IgD-negative memory B cell (primary cell): ENCODE measurements around the gene STON2. TPM values are rescaled to one million over a fixed set of nuclear protein-coding genes. Genes with fewer than 3 reads are reported as not detected.
"Not testable (repeated sequence)": the region's sequence is repeated elsewhere in the genome, so short reads cannot be mapped to it uniquely, and the experiment has no call there.

Source experiments
- H3K27ac Mint-ChIP-seq, 3 donors: one replicate each; pipeline ENCODE4 v1.8.0; 2020 to 2022; ENCODE audit warnings: mild to moderate bottlenecking in 3 of 3, mixed read lengths in 3 of 3, moderate library complexity in 1 of 3
- H3K27me3 Mint-ChIP-seq: one replicate; pipeline ENCODE4 v1.8.0; 2021; ENCODE audit warnings: mixed read lengths
- H3K36me3 Mint-ChIP-seq: one replicate; pipeline ENCODE4 v1.8.0; 2020; ENCODE audit warnings: mild to moderate bottlenecking, mixed read lengths
- H3K4me1 Mint-ChIP-seq, 3 donors: one replicate each; pipeline ENCODE4 v1.8.0; 2020 to 2022; ENCODE audit warnings: mixed read lengths in 3 of 3, mild to moderate bottlenecking in 1 of 3
- H3K4me3 Mint-ChIP-seq, 4 donors: one replicate each; pipeline ENCODE4 v1.8.0; 2020 to 2022; ENCODE audit warnings: mild to moderate bottlenecking in 4 of 4, mixed read lengths in 4 of 4, moderate library complexity in 3 of 4
- H3K9me3 Mint-ChIP-seq, 3 donors: one replicate each; pipeline ENCODE4 v1.8.0; 2020 to 2021; ENCODE audit warnings: mixed read lengths in 3 of 3, mild to moderate bottlenecking in 1 of 3
- polyA plus RNA-seq: library from polyadenylated mRNA; unstranded; fragments of 300-500 nt; fragmentation: Illumina TruSeq; gene quantifications from one replicate; pipeline ENCODE4 v1.2.3, GENCODE V29; 2021

The STON2 gene
- polyA plus RNA-seq, 1 donor from 2014 or later: 0.69 TPM

DNA sequence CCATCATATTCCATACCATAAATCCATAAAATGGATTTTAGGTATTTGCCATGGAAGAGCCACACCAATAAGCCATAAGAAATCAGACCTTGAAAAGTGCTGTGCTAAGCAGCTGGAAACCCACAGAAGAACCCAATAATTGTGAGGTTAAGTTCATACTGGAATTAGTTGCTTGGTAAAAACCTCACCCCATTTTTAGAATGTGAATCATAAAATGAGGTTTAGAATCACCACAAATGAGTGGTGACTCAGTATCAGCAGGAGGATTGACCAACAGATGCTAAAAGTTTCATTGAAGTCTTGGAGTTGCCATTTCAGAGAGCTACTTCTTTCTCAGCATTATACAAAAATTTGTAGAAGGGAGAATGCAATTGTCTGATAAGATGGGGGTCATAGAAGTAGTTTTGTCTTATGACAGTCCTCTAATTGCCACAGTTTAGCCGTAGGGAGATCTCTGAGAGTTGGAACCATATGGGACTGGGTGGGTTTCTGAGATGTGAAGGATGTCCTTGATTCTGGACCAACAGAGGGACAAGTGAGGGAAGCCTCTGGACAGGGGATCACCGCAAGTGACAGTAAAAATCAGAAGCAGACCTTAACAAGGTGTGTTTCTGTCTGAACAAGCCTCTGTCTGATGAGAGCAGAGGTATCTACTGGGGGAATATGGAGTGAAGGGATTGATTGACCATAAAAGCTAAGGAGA is 1.4 kb upstream of the STON2 start:
- H3K36me3 Mint-ChIP-seq: no peaks in the 10 kb centered on the region
- H3K4me1 Mint-ChIP-seq: no peaks in the 10 kb centered on the region

DNA sequence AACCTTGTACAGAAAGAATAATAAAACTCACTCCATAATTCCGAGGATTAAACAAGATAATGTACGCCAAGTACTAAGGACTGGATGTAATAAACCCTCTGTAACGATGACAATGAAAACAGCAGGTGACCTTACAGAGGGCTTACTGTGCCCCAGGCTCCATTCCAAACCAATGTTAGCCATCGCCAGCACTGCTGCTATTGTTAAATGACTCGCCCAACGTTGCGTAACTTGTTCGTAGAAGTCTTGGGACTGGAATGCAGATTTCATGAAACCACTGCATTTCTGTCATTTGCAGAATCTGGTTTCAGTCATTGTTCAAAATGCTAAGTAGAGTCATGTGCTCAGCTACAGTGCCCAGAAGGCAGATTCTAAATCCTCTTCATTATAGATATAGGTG is 728 bp upstream of the STON2 start:
- Mint-ChIP-seq H3K27ac (no peak overlapping the region), H3K4me3 (no peak overlapping the region), H3K4me1 (no peaks in the 10 kb centered on the region), H3K27me3 (peaks cover 8% of the 10 kb centered on the region), H3K36me3 (no peaks in the 10 kb centered on the region), H3K9me3 (peaks cover 3 to 12% (median 6%) of the 10 kb centered on the region in 3 donors)

More for the DNA sequence above, 1.4 kb upstream of the STON2 start:
- H3K27me3 Mint-ChIP-seq: peaks cover 9% of the 10 kb centered on the region
- no peak overlapping the region for H3K4me3 Mint-ChIP-seq
- peaks cover 3 to 12% (median 6%) of the 10 kb centered on the region in 3 donors for H3K9me3 Mint-ChIP-seq
- no peak overlapping the region for H3K27ac Mint-ChIP-seq

- Mint-ChIP-seq H3K36me3 (no peaks in the 10 kb centered on the region), H3K27ac (no peak overlapping the region), H3K27me3 (peaks cover 1% of the 10 kb centered on the region), H3K9me3 (peaks cover 0 to 7% (median 1%) of the 10 kb centered on the region in 3 donors), H3K4me3 (no peak overlapping the region), H3K4me1 (no peaks in the 10 kb centered on the region)
Observed at GRCh38 chr14:81398196-81398891, 1.8 kb downstream of the STON2 start.

- H3K4me3 Mint-ChIP-seq: no peak overlapping the region
- H3K4me1 Mint-ChIP-seq: no peaks in the 10 kb centered on the region
- H3K27ac Mint-ChIP-seq: no peak overlapping the region
- H3K27me3 Mint-ChIP-seq: peaks cover 4% of the 10 kb centered on the region
- H3K9me3 Mint-ChIP-seq: peaks cover 0 to 7% (median 1%) of the 10 kb centered on the region in 3 donors
- H3K36me3 Mint-ChIP-seq: no peaks in the 10 kb centered on the region
Observed at GRCh38 chr14:81396113-81396512, 4.0 kb downstream of the STON2 start.

GRCh38 chr14:81394739-81395138 is 5.4 kb downstream of the STON2 start:
- Mint-ChIP-seq H3K36me3 (no peaks in the 10 kb centered on the region), H3K4me3 (no peak overlapping the region), H3K9me3 (peaks cover 0 to 7% (median 1%) of the 10 kb centered on the region in 3 donors), H3K27ac (no peak overlapping the region), H3K4me1 (no peaks in the 10 kb centered on the region), H3K27me3 (peaks cover 4% of the 10 kb centered on the region)

- Mint-ChIP-seq H3K27me3 (peaks cover 4% of the 10 kb centered on the region), H3K9me3 (peaks cover 0 to 7% (median 1%) of the 10 kb centered on the region in 3 donors), H3K27ac (no peak overlapping the region), H3K36me3 (no peaks in the 10 kb centered on the region), H3K4me3 (no peak overlapping the region), H3K4me1 (no peaks in the 10 kb centered on the region)
Observed at GRCh38 chr14:81392976-81393643, 7.0 kb downstream of the STON2 start.

- Mint-ChIP-seq H3K4me3 (no peak overlapping the region), H3K9me3 (peaks cover 0 to 7% (median under 1%) of the 10 kb centered on the region in 3 donors), H3K4me1 (no peaks in the 10 kb centered on the region), H3K36me3 (no peaks in the 10 kb centered on the region), H3K27ac (no peak overlapping the region), H3K27me3 (peaks cover 4% of the 10 kb centered on the region)
Observed at GRCh38 chr14:81392052-81392451, 8.1 kb downstream of the STON2 start.

- H3K27ac Mint-ChIP-seq: no peak overlapping the region
- H3K4me3 Mint-ChIP-seq: peak overlapping the region in 1 of 4 donors; percentile 13
- no peaks in the 10 kb centered on the region for H3K4me1 Mint-ChIP-seq
- H3K36me3 Mint-ChIP-seq: no peaks in the 10 kb centered on the region
- H3K9me3 Mint-ChIP-seq: peaks cover 0 to 7% (median 2%) of the 10 kb centered on the region in 3 donors
- peaks cover 6% of the 10 kb centered on the region for H3K27me3 Mint-ChIP-seq
Observed at GRCh38 chr14:81390696-81391095, 9.4 kb downstream of the STON2 start.

DNA sequence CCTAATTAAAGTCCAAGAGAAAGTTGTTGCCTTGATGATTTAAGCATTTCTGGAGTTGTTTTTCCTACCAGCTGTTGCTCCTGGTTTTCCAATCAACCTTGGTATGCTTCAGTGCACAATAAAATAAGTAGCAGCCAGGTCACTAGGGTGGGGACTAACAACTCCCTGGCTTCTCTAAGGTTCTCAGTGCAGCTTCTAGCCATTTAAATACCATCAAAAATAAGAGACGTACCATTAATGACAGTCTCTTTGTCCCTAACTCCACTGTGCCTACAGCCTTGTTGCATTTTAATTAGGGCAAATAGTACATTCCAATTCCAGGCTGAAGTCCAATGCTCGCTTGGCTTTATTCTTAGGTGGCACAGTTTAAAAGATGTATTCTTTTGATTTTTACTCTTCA is 11.8 kb downstream of the STON2 start:
- Mint-ChIP-seq H3K27ac (no peak overlapping the region), H3K9me3 (peaks cover 0 to 2% (median 0%) of the 10 kb centered on the region in 3 donors), H3K27me3 (peaks cover 6% of the 10 kb centered on the region), H3K4me1 (no peaks in the 10 kb centered on the region), H3K4me3 (no peak overlapping the region), H3K36me3 (no peaks in the 10 kb centered on the region)

GRCh38 chr14:81386290-81386745 is 13.8 kb downstream of the STON2 start:
- peaks cover 0 to 2% (median 0%) of the 10 kb centered on the region in 3 donors for H3K9me3 Mint-ChIP-seq
- H3K27ac Mint-ChIP-seq: no peak overlapping the region
- no peaks in the 10 kb centered on the region for H3K36me3 Mint-ChIP-seq
- peaks cover 2% of the 10 kb centered on the region for H3K27me3 Mint-ChIP-seq
- no peak overlapping the region for H3K4me3 Mint-ChIP-seq
- H3K4me1 Mint-ChIP-seq: no peaks in the 10 kb centered on the region

GRCh38 chr14:81385886-81386285 is 14.2 kb downstream of the STON2 start:
- Mint-ChIP-seq H3K4me1 (no peaks in the 10 kb centered on the region), H3K4me3 (no peak overlapping the region), H3K9me3 (peaks cover 0 to 2% (median 0%) of the 10 kb centered on the region in 3 donors)

DNA sequence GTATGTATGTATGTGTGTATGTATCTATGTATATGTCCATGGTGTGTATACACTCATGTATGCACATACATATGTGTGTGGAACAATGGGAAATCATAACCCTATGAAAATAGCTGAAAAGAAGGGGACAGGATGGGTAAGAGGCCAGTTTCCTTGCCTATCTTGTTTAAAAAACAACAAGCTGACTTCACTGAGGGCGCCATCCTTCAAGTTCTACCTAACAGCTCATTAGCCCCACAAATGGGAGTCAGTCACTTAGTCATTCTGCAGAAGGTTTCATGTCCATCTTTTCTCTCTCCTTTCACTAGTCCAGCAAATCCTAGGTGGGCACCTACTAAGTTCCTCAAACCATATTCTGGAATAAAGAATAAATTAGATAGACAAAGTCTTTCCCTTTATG is 14.7 kb downstream of the STON2 start:
- Mint-ChIP-seq H3K9me3 (peaks cover 0 to 2% (median 0%) of the 10 kb centered on the region in 3 donors), H3K4me1 (no peaks in the 10 kb centered on the region), H3K27me3 (peaks cover 2% of the 10 kb centered on the region), H3K4me3 (no peak overlapping the region), H3K27ac (no peak overlapping the region), H3K36me3 (no peaks in the 10 kb centered on the region)

More at GRCh38 chr14:81385886-81386285, 14.2 kb downstream of the STON2 start:
- H3K36me3 Mint-ChIP-seq: no peaks in the 10 kb centered on the region
- H3K27ac Mint-ChIP-seq: no peak overlapping the region
- peaks cover 2% of the 10 kb centered on the region for H3K27me3 Mint-ChIP-seq

DNA sequence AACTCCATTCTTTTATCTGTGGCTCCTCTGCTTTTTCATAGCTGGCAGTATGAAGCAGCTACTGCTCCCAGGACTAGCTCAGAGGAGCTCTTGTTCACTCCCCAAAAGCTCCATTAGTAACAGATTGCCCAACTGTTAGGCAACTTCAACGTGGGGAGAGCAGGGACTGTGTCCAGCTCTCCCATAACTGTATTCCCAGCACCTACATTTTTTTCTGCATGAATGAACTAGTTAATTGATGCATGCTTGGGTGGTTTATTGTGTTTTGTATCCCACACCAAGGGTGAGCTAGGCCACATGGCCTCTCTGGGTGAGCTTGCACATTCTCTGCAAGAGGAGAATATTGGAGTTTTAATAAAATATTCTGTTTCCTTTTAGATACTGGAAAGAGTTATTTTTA is 15.2 kb downstream of the STON2 start:
- Mint-ChIP-seq H3K4me3 (no peak overlapping the region), H3K27me3 (peaks cover 2% of the 10 kb centered on the region), H3K4me1 (no peaks in the 10 kb centered on the region), H3K36me3 (no peaks in the 10 kb centered on the region), H3K27ac (no peak overlapping the region), H3K9me3 (peaks cover 0 to 2% (median 0%) of the 10 kb centered on the region in 3 donors)

- no peak overlapping the region for H3K27ac Mint-ChIP-seq
- no peaks in the 10 kb centered on the region for H3K36me3 Mint-ChIP-seq
- peaks cover 0 to 2% (median 0%) of the 10 kb centered on the region in 3 donors for H3K9me3 Mint-ChIP-seq
- no peaks in the 10 kb centered on the region for H3K4me1 Mint-ChIP-seq
- H3K4me3 Mint-ChIP-seq: no peak overlapping the region
- H3K27me3 Mint-ChIP-seq: peaks cover 2% of the 10 kb centered on the region
Observed at GRCh38 chr14:81382517-81383225, 17.5 kb downstream of the STON2 start.

GRCh38 chr14:81380009-81380408 is 20.1 kb downstream of the STON2 start:
- H3K4me1 Mint-ChIP-seq, H3K4me3 Mint-ChIP-seq, H3K27me3 Mint-ChIP-seq, H3K36me3 Mint-ChIP-seq, H3K9me3 Mint-ChIP-seq, H3K27ac Mint-ChIP-seq: not testable (repeated sequence)
